Common myeloid progenitor, CD34-positive (primary cell): ENCODE results near the gene RAB3A.
"Not testable (repeated sequence)": the region's sequence is repeated elsewhere in the genome, so short reads cannot be mapped to it uniquely, and the experiment has no call there.

Experiments
- CTCF ChIA-PET: fragments of 350-600 bp; sonication (Branson Sonifier 250); formaldehyde crosslinking; loops from one replicate; lab custom pipeline; 2021; ENCODE audit warnings: antibody characterized with exemption; lab: Charles Lee
- POLR2A ChIA-PET: fragments of 350-600 bp; sonication (Branson Sonifier 250); formaldehyde crosslinking; loops from one replicate; lab custom pipeline; 2021; ENCODE audit warnings: antibody characterized with exemption; lab: Charles Lee
- DNase-seq, 3 donors: peaks; one replicate each; pipeline versions ENCODE4 v3.0.0 to v3.0.0-alpha.2; 2013
- H3K27ac ChIP-seq, 2 experiments: 1 replicate in 1 of 2; 2 replicates in 1 of 2; pipeline ENCODE4 v1.7.0; 2013; ENCODE audit warnings: inconsistent platforms in 2 of 2, low read length in 2 of 2, mild to moderate bottlenecking in 2 of 2, low read depth in 1 of 2, moderate library complexity in 1 of 2; ENCODE audit not compliant: severe bottlenecking in 2 of 2, insufficient read depth in 1 of 2, poor library complexity in 1 of 2
- H3K27me3 ChIP-seq, 5 experiments: replicated peaks in 2 of 5; 1 replicate in 3 of 5; 2 replicates in 2 of 5; pipeline versions ENCODE4 v1.6.1 to v1.7.0; 2013; ENCODE audit warnings: low read length in 4 of 5, mild to moderate bottlenecking in 2 of 5, moderate library complexity in 2 of 5, inconsistent platforms in 1 of 5; ENCODE audit not compliant: insufficient read depth in 5 of 5, control insufficient read depth in 4 of 5
- H3K36me3 ChIP-seq, 4 experiments: 1 replicate in 2 of 4; 2 replicates in 2 of 4; pipeline versions ENCODE4 v1.6.1 to v1.7.0; 2013; ENCODE audit warnings: low read length in 3 of 4, control low read depth in 1 of 4, mild to moderate bottlenecking in 1 of 4; ENCODE audit not compliant: control insufficient read depth in 4 of 4, insufficient read depth in 4 of 4
- H3K4me1 ChIP-seq, 4 experiments: 1 replicate in 3 of 4; 2 replicates in 1 of 4; pipeline versions ENCODE4 v1.6.1 to v1.7.1; 2013; ENCODE audit warnings: low read length in 3 of 4, mild to moderate bottlenecking in 3 of 4, control low read depth in 1 of 4, inconsistent platforms in 1 of 4, moderate library complexity in 1 of 4; ENCODE audit not compliant: control insufficient read depth in 4 of 4, insufficient read depth in 4 of 4; ENCODE audit errors: control extremely low read depth in 1 of 4
- H3K4me3 ChIP-seq, 7 experiments: 1 replicate in 4 of 7; 2 replicates in 3 of 7; pipeline versions ENCODE4 v1.5.1 to v1.7.0; 2013; ENCODE audit warnings: mild to moderate bottlenecking in 7 of 7, low read length in 6 of 7, moderate library complexity in 6 of 7, inconsistent platforms in 2 of 7, low read depth in 2 of 7, control low read depth in 1 of 7; ENCODE audit not compliant: insufficient read depth in 4 of 7, control insufficient read depth in 1 of 7; ENCODE audit errors: extremely low read depth in 1 of 7
- H3K9me3 ChIP-seq, 5 experiments: 1 replicate in 4 of 5; 2 replicates in 1 of 5; pipeline versions ENCODE4 v1.6.1 to v1.7.1; 2013; ENCODE audit warnings: low read length in 4 of 5, mild to moderate bottlenecking in 2 of 5, inconsistent platforms in 1 of 5, low read depth in 1 of 5, moderate library complexity in 1 of 5; ENCODE audit not compliant: control insufficient read depth in 4 of 5, insufficient read depth in 2 of 5; ENCODE audit errors: control extremely low read depth in 1 of 5
- WGBS: methylation state at CpG from one replicate; pipeline ENCODE4 v1.1.5; 2013; ENCODE audit not compliant: insufficient coverage; 5-methylcytosine and 5-hydroxymethylcytosine counted together

RAB3A gene

DNA sequence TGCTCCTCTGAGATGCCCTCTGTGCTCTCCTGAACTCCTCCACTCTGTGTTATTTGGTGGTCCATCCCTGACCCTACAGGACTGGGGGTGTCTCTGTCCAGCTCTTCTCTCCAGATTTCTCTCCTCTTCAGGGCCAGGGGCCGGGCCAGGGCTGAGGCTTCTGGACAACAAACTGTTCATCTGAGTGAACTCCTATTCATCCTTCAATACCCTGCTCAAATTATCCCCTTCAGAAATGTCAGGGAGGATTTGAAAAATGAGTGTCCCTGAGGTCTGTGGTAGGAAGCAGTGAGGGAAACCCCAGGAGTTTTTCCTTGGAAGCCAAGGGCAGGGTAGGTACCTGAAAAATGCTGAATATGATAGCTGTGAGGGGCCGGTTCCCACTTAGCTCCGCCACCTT, 14.8 kb upstream of the RAB3A start:
- Histone ChIP-seq H3K4me1 (no peaks in the 10 kb centered on the region), H3K27me3 (peaks cover 0 to 27% (median 13%) of the 10 kb centered on the region in 5 experiments), H3K9me3 (no peaks in the 10 kb centered on the region), H3K36me3 (no peaks in the 10 kb centered on the region), H3K27ac (no peak overlapping the region), H3K4me3 (no peak overlapping the region)
- WGBS: no CpG with 5 or more reads among the region's 3 CpGs
- CTCF ChIA-PET: interaction anchor here (0.6 to 1.6 kb wide), 4 partner anchors 10 to 460 kb away, joined by 3 to 5 read pairs (median 3); no protein-coding TSS in a partner anchor
- POLR2A ChIA-PET: no interaction called here
- DNase-seq: no peak

DNA sequence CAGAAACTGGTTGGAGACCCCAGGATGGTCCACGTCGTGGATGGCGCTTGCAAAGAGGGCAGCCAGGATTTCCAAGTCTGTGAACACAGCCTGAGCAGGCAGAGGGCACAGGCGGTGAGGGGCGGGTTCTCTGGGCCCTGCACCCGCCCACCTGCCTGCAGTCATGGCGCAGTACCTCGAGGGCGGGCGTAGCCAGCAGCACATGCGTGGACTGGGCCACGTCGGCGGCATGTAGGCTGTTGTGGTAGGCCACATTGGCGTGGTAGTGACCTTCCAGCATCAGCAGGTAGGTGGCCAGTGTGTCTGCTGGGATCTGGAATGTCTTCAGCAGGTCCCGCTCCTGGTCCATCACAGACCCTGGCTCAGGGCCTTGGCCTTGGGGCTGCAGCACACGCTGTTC, 14.3 kb upstream of the RAB3A start:
- Histone ChIP-seq H3K4me1 (no peaks in the 10 kb centered on the region), H3K27ac (no peak overlapping the region), H3K27me3 (peaks cover 0 to 25% (median 13%) of the 10 kb centered on the region in 5 experiments), H3K4me3 (no peak overlapping the region), H3K9me3 (no peaks in the 10 kb centered on the region), H3K36me3 (no peaks in the 10 kb centered on the region)
- DNase-seq: no peak
- CTCF ChIA-PET: interaction anchor here (0.6 kb wide), 1 partner anchor 460 kb away, joined by 3 read pairs; no protein-coding TSS in a partner anchor
- POLR2A ChIA-PET: no interaction called here
- WGBS: 91% methylated on average over 17 of the region's 17 CpGs

DNA sequence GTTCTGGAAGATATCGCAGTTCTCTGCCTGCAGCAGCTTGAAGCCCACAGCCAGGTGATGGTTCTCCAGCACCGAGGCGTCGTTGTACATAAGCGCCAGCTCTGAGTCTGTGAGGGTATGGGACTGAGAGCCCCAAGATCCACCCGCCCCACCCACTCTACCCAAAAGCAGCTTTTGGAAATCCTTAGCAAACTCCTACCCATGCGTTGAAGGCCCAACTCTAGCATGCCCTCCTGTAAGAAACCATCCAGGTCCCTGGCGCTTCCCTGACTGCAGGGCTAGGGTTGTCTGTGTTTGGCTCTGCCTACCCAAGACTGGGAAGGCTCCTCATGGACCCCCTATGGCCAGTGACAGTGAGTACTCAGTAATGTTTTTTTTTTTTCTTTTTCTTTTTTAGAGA, 12.9 kb upstream of the RAB3A start:
- H3K27ac ChIP-seq: no peak overlapping the region
- H3K36me3 ChIP-seq: no peaks in the 10 kb centered on the region
- POLR2A ChIA-PET: no interaction called here
- no peaks in the 10 kb centered on the region for H3K9me3 ChIP-seq
- no peaks in the 10 kb centered on the region for H3K4me1 ChIP-seq
- CTCF ChIA-PET: interaction anchor here (0.6 to 1.1 kb wide), 3 partner anchors 11 to 72 kb away, joined by 3 to 4 read pairs (median 4); no protein-coding TSS in a partner anchor
- no peak overlapping the region for H3K4me3 ChIP-seq
- no peak for DNase-seq
- 93% methylated on average over 8 of the region's 8 CpGs for WGBS
- H3K27me3 ChIP-seq: peaks cover 0 to 19% (median 9%) of the 10 kb centered on the region in 5 experiments

DNA sequence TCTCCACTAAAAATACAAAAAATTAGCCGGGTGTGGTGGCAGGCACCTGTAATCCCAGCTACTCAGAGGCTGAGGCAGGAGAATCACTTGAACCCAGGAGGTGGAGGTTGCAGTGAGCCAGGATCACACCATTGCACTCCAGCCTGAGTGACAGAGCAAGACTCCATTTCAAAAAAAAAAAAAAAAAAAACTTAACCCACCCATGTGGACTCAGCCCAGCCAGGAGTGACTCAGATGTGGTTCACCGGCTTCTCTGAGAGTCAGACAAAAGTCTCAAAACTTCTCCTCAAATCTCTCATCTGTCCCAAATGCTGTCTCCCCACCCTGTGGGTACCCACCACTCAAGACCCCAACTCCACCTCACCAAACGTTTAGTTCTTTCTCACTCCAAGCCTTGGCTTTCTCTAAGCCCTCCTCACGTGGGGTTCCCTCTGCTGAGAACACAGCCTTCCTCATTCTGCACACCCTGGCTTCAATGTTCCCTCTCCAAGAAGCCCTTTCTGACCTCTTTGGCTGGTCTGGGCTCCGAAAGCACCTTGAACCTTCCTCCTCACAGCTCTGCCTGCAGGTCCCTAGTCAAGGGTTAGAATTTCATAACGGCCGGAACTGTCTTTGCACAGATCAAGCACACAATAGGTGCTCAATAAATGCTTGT, 11.1 kb upstream of the RAB3A start:
- H3K4me1 ChIP-seq: no peaks in the 10 kb centered on the region
- ChIA-PET CTCF (interaction anchor here (0.6 to 1.3 kb wide), 5 partner anchors 10 to 609 kb away, joined by 3 to 5 read pairs (median 3); no protein-coding TSS in a partner anchor), POLR2A (no interaction called here)
- no peak overlapping the region for H3K27ac ChIP-seq
- WGBS: 61% methylated on average over 3 of the region's 7 CpGs
- DNase-seq: peak in 1 of 3 donors; percentile 59
- H3K36me3 ChIP-seq: no peaks in the 10 kb centered on the region
- H3K9me3 ChIP-seq: no peaks in the 10 kb centered on the region
- peaks cover 0 to 9% (median 5%) of the 10 kb centered on the region in 5 experiments for H3K27me3 ChIP-seq
- no peak overlapping the region for H3K4me3 ChIP-seq

DNA sequence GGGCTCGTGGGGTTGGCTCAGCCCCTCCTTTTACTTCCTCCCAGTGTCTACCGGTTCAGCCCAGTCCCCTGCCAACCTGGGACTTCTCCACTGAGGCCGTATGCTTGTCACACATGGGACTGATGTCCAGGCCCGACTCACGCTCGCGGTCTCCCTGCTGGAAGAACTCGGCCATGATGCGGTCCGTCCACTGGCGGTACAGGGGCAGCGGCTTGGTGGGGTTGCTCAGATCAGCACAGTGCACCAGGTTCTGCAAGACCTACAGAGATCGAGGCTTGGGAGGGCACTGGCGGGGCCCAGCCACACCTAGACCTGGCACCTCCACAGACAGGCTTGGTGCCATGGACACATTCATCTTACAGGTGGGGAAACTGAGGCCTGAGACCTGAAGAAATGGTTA, 7.8 kb upstream of the RAB3A start:
- Histone ChIP-seq H3K4me1 (peaks cover 0 to 1% (median 0%) of the 10 kb centered on the region in 4 experiments), H3K27me3 (peaks cover 0 to 7% (median 2%) of the 10 kb centered on the region in 5 experiments), H3K4me3 (no peak overlapping the region), H3K27ac (no peak overlapping the region), H3K36me3 (no peaks in the 10 kb centered on the region), H3K9me3 (no peaks in the 10 kb centered on the region)
- ChIA-PET POLR2A (no interaction called here), CTCF (interaction anchor here (1.0 to 1.9 kb wide), 3 partner anchors 20 to 42 kb away, joined by 4 to 8 read pairs (median 5); no protein-coding TSS in a partner anchor)
- WGBS: 83% methylated on average over 13 of the region's 14 CpGs
- DNase-seq: no peak

DNA sequence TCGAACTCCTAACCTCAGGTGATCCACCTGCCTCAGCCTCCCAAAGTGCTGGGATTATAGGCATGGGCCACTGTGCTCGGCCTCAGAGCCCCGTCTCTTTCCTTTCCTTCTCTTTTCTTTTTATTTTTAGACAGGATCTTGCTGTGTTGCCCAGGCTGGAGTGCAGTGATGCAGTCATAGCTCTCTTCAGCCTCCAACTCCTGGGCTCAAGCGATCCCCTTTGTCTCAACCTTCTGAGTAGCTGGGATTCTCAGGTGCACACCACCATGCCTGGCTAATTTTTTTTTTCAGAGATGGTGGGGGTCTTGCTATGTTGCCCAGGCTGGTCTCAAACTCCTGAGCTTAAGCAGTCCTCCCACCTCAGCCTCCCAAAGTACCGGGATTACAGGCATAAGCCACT, 6.1 kb upstream of the RAB3A start:
- H3K9me3 ChIP-seq, H3K27me3 ChIP-seq, H3K36me3 ChIP-seq, DNase-seq, H3K27ac ChIP-seq, H3K4me3 ChIP-seq: not testable (repeated sequence)
- WGBS: 87% methylated on average over 2 of the region's 5 CpGs
- H3K4me1 ChIP-seq: peaks cover 0 to 12% (median 10%) of the 10 kb centered on the region in 4 experiments
- ChIA-PET CTCF (interaction anchor here (0.7 to 7.1 kb wide), 10 partner anchors 10 to 71 kb away, joined by 3 to 139 read pairs (median 4); a partner anchor contains a TSS), POLR2A (interaction anchor here (0.7 kb wide), 1 partner anchor 147 kb away, joined by 5 read pairs; no protein-coding TSS in a partner anchor)
